RWPE2 (cell line): ENCODE data around the gene LDLRAD3.

ENCODE experiments used
- ATAC-seq: fragments of 200-7000 bp; cut with Tn5 transposase; 3 replicates; pipeline ENCODE4 v1.9.1; 2021; ENCODE audit warnings: low read depth
- DNase-seq: peaks from one replicate; pipeline ENCODE4 v3.0.0-alpha.2; 2020; ENCODE audit warnings: low spot score
- H3K27ac ChIP-seq: fragments of 450-650 bp; 2 replicates; pipeline ENCODE4 v1.5.1; 2017; ENCODE audit warnings: mild to moderate bottlenecking; ENCODE audit not compliant: poor library complexity, severe bottlenecking
- H3K27me3 ChIP-seq: fragments of 250-450 bp; sonication (Bioruptor Pico); 2 replicates; pipeline ENCODE4 v1.5.1; 2021; ENCODE audit warnings: mild to moderate bottlenecking, moderate library complexity; ENCODE audit not compliant: insufficient read depth, poor library complexity, severe bottlenecking
- H3K36me3 ChIP-seq: fragments of 250-450 bp; sonication (Bioruptor Pico); 2 replicates; pipeline ENCODE4 v1.5.1; 2020; ENCODE audit warnings: low read depth, mild to moderate bottlenecking, moderate library complexity
- H3K4me1 ChIP-seq: fragments of 250-450 bp; sonication (Bioruptor Pico); 2 replicates; pipeline ENCODE4 v1.5.1; 2021; ENCODE audit warnings: mild to moderate bottlenecking, moderate library complexity; ENCODE audit not compliant: insufficient read depth, poor library complexity, severe bottlenecking
- H3K4me3 ChIP-seq: fragments of 250-450 bp; sonication (Bioruptor Pico); 2 replicates; pipeline ENCODE4 v1.5.1; 2021; ENCODE audit warnings: mild to moderate bottlenecking, moderate library complexity; ENCODE audit not compliant: severe bottlenecking
- H3K9me3 ChIP-seq: fragments of 250-450 bp; sonication (Bioruptor Pico); 2 replicates; pipeline ENCODE4 v1.5.1; 2021; ENCODE audit warnings: mild to moderate bottlenecking, moderate library complexity; ENCODE audit not compliant: severe bottlenecking
- TF ChIP-seq, protein P1 (sequence below): fragments of 450-650 bp; IDR thresholded peaks from one replicate; pipeline ENCODE4 v1.5.1; 2017; ENCODE audit warnings: mild to moderate bottlenecking, moderate library complexity; ENCODE audit not compliant: poor library complexity, severe bottlenecking

LDLRAD3 gene

GRCh38 chr11:36266767-36267166 is 322.9 kb downstream of the LDLRAD3 start:
- TF ChIP-seq, protein P1, sequence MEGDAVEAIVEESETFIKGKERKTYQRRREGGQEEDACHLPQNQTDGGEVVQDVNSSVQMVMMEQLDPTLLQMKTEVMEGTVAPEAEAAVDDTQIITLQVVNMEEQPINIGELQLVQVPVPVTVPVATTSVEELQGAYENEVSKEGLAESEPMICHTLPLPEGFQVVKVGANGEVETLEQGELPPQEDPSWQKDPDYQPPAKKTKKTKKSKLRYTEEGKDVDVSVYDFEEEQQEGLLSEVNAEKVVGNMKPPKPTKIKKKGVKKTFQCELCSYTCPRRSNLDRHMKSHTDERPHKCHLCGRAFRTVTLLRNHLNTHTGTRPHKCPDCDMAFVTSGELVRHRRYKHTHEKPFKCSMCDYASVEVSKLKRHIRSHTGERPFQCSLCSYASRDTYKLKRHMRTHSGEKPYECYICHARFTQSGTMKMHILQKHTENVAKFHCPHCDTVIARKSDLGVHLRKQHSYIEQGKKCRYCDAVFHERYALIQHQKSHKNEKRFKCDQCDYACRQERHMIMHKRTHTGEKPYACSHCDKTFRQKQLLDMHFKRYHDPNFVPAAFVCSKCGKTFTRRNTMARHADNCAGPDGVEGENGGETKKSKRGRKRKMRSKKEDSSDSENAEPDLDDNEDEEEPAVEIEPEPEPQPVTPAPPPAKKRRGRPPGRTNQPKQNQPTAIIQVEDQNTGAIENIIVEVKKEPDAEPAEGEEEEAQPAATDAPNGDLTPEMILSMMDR = no peak
- DNase-seq = no peak
- Histone ChIP-seq H3K36me3 (no peaks in the 10 kb centered on the region), H3K27me3 (no peaks in the 10 kb centered on the region), H3K4me3 (no peak overlapping the region), H3K27ac (no peak overlapping the region), H3K4me1 (no peaks in the 10 kb centered on the region), H3K9me3 (no peaks in the 10 kb centered on the region)
- ATAC-seq = no peak

GRCh38 chr11:36268337-36268985 is 324.6 kb downstream of the LDLRAD3 start:
- Histone ChIP-seq H3K27me3 (no peaks in the 10 kb centered on the region), H3K4me1 (no peaks in the 10 kb centered on the region), H3K4me3 (no peak overlapping the region), H3K27ac (no peak overlapping the region), H3K9me3 (no peaks in the 10 kb centered on the region), H3K36me3 (no peaks in the 10 kb centered on the region; the same call in 1 of the 2 replicates)
- no peak for DNase-seq
- TF ChIP-seq, protein P1 = no peak
- ATAC-seq = no peak

DNA sequence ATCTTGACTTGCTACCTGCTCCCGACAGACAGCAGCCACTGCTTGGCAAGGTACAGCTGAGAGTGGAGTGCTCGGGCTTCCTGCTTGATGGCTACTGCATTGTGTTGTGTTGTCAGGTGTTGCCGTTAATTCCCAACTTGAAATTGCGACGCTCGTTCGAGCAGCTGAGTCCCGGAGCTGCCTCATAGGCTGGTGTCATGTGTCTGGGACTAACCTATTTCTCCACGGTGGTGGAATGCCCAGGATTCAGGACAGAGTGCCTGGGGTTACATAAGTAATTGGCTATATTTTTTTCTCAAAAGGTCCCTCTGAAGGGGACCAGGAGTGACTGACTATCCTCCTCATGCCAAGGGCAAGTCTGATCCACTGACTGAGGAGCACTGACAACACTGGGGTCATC is 326.8 kb downstream of the LDLRAD3 start:
- no peaks in the 10 kb centered on the region for H3K9me3 ChIP-seq
- no peak overlapping the region for H3K4me3 ChIP-seq
- no peaks in the 10 kb centered on the region for H3K4me1 ChIP-seq
- TF ChIP-seq, protein P1 = no peak
- no peak overlapping the region for H3K27ac ChIP-seq
- H3K27me3 ChIP-seq = no peaks in the 10 kb centered on the region
- ATAC-seq (no peak), DNase-seq (no peak)
- H3K36me3 ChIP-seq = no peaks in the 10 kb centered on the region; the same call in 1 of the 2 replicates

DNA sequence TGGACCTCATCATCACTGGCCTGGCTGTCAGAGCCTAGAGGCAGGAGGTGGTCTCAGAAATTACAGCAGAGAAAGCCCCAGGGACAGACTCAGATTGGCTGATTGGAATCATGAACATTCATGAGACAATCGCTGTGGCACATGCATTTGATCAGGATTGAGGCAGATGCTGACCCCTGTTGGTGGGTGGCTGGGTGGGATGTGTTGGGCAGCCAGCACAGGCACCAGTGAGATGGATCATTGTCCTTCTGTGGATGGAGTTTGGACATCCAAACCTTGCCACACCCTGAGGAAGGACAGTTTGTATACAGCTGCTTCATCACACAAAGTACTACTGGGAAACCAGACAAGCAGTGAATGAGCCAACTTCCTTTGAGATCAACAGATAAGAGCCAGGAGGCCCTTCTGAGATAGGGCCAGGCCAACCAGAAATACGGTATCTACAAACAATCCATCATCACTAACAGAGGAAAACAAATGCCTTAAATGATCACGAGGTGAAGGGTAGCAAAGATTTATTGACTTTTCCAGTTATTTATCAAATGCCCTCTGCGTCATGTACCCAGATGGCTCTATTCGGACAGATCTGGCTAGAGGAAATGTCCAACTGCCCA is 328.0 kb downstream of the LDLRAD3 start:
- DNase-seq = no peak
- Histone ChIP-seq H3K27me3 (no peaks in the 10 kb centered on the region), H3K4me1 (no peaks in the 10 kb centered on the region), H3K9me3 (no peaks in the 10 kb centered on the region), H3K4me3 (no peak overlapping the region), H3K36me3 (no peaks in the 10 kb centered on the region; the same call in 1 of the 2 replicates), H3K27ac (no peak overlapping the region)
- no peak; the same call in 2 of the 3 replicates for ATAC-seq
- TF ChIP-seq, protein P1 = no peak

- Histone ChIP-seq H3K9me3 (no peaks in the 10 kb centered on the region), H3K4me1 (no peaks in the 10 kb centered on the region), H3K36me3 (no peaks in the 10 kb centered on the region; the same call in 1 of the 2 replicates), H3K4me3 (no peak overlapping the region), H3K27ac (no peak overlapping the region), H3K27me3 (no peaks in the 10 kb centered on the region)
- ATAC-seq (no peak), DNase-seq (no peak)
- TF ChIP-seq, protein P1 = no peak
Measured at GRCh38 chr11:36273110-36273509, 329.2 kb downstream of the LDLRAD3 start.
